ENCODE results near the gene FOSL2. TPM values are rescaled to one million over a fixed set of nuclear protein-coding genes. Genes with fewer than 3 reads are reported as not detected.

FOSL2 gene
- total and polyA plus RNA-seq, 2 donors (not counting 1 experiment from before 2014, with no cell fraction given) = 2.5 to 37.7 TPM

GRCh38 chr2:28407131-28407975 is 14.7 kb downstream of the FOSL2 start:
- intact Hi-C loops (cut with micrococcal nuclease) = no loop called here
- TF ChIP-seq CTCF (IDR thresholded peaks at IDR 0.05) = no peak
- peaks cover 16% of the 10 kb centered on the region for H3K4me1 Mint-ChIP-seq
- Histone ChIP-seq H3K27ac (ENCODE audit: low read length in 2 of 2) (no peak overlapping the region), H3K4me1 (ENCODE audit: control insufficient read depth in 2 of 2, insufficient read depth in 2 of 2, low read length in 2 of 2) (peaks cover 0 to 8% of the 10 kb centered on the region in 2 donors), H3K36me3 (replicated peaks in 1 of 2; ENCODE audit: control extremely low read depth in 1 of 2, control insufficient read depth in 1 of 2, extremely low read depth in 1 of 2, insufficient read depth in 2 of 2, low read length in 1 of 2) (no peaks in the 10 kb centered on the region), H3K4me2 (replicated peaks; ENCODE audit: low read depth, low read length, poor library complexity, severe bottlenecking) (no peak overlapping the region), H3K9ac (ENCODE audit: low read length) (no peak overlapping the region), H3K27me3 (replicated peaks in 1 of 4; ENCODE audit: control extremely low read depth in 1 of 4, control insufficient read depth in 3 of 4, insufficient read depth in 4 of 4, low read length in 3 of 4) (no peaks in the 10 kb centered on the region), H3K9me3 (ENCODE audit: control extremely low read depth in 1 of 3, control insufficient read depth in 2 of 3, insufficient read depth in 1 of 3, low read length in 2 of 3) (no peaks in the 10 kb centered on the region), H2AFZ (ENCODE audit: insufficient read depth, low read depth, low read length, poor library complexity, severe bottlenecking) (no peak overlapping the region), H3K79me2 (ENCODE audit: control insufficient read depth, insufficient read depth, low read length) (no peaks in the 10 kb centered on the region), H3K4me3 (ENCODE audit: control extremely low read depth in 1 of 5, extremely low read depth in 1 of 5, insufficient read depth in 1 of 5, low read depth in 2 of 5, low read length in 4 of 5) (no peak overlapping the region), H4K20me1 (ENCODE audit: control insufficient read depth, insufficient read depth, low read length, poor library complexity, severe bottlenecking) (no peaks in the 10 kb centered on the region)
- H3K4me3 Mint-ChIP-seq = no peak overlapping the region
- CTCF ChIA-PET = no interaction called here
- H3K9me3 Mint-ChIP-seq (ENCODE audit: insufficient read depth) = no peaks in the 10 kb centered on the region
- POLR2A ChIA-PET = no interaction called here
- 97% methylated on average over 6 of the region's 8 CpGs for WGBS (ENCODE audit: insufficient coverage)
- no peaks in the 10 kb centered on the region for H3K27me3 Mint-ChIP-seq
- ATAC-seq (ENCODE audit: low read depth) (no peak), DNase-seq (no peak)
- no peak overlapping the region for H3K27ac Mint-ChIP-seq

GRCh38 chr2:28407976-28408690 is 15.5 kb downstream of the FOSL2 start:
- ChIA-PET CTCF (no interaction called here), POLR2A (no interaction called here)
- Mint-ChIP-seq H3K4me1 (peaks cover 16% of the 10 kb centered on the region), H3K27ac (no peak overlapping the region), H3K9me3 (ENCODE audit: insufficient read depth) (no peaks in the 10 kb centered on the region), H3K27me3 (no peaks in the 10 kb centered on the region), H3K4me3 (no peak overlapping the region)
- no peaks in the 10 kb centered on the region for H3K36me3 ChIP-seq (replicated peaks in 1 of 2; ENCODE audit: control extremely low read depth in 1 of 2, control insufficient read depth in 1 of 2, extremely low read depth in 1 of 2, insufficient read depth in 2 of 2, low read length in 1 of 2)
- no peak overlapping the region for H3K4me3 ChIP-seq (ENCODE audit: control extremely low read depth in 1 of 5, extremely low read depth in 1 of 5, insufficient read depth in 1 of 5, low read depth in 2 of 5, low read length in 4 of 5)
- H3K9ac ChIP-seq (ENCODE audit: low read length) = no peak overlapping the region
- H3K4me2 ChIP-seq (replicated peaks; ENCODE audit: low read depth, low read length, poor library complexity, severe bottlenecking) = no peak overlapping the region
- 96% methylated on average over 4 of the region's 5 CpGs for WGBS (ENCODE audit: insufficient coverage)
- no peak overlapping the region for H2AFZ ChIP-seq (ENCODE audit: insufficient read depth, low read depth, low read length, poor library complexity, severe bottlenecking)
- no peak overlapping the region for H3K27ac ChIP-seq (ENCODE audit: low read length in 2 of 2)
- H3K79me2 ChIP-seq (ENCODE audit: control insufficient read depth, insufficient read depth, low read length) = no peaks in the 10 kb centered on the region
- intact Hi-C loops (cut with micrococcal nuclease) = no loop called here
- no peak for DNase-seq
- no peaks in the 10 kb centered on the region for H3K9me3 ChIP-seq (ENCODE audit: control extremely low read depth in 1 of 3, control insufficient read depth in 2 of 3, insufficient read depth in 1 of 3, low read length in 2 of 3)
- no peak for ATAC-seq (ENCODE audit: low read depth)
- no peaks in the 10 kb centered on the region for H3K27me3 ChIP-seq (replicated peaks in 1 of 4; ENCODE audit: control extremely low read depth in 1 of 4, control insufficient read depth in 3 of 4, insufficient read depth in 4 of 4, low read length in 3 of 4)
- TF ChIP-seq CTCF (IDR thresholded peaks at IDR 0.05) = no peak
- TF ChIP-seq EZH2 (IDR thresholded peaks at IDR 0.05; ENCODE audit: borderline replicate concordance, insufficient read depth, low read depth, low read length, poor library complexity, severe bottlenecking) = no peak
- peaks cover 0 to 8% of the 10 kb centered on the region in 2 donors for H3K4me1 ChIP-seq (ENCODE audit: control insufficient read depth in 2 of 2, insufficient read depth in 2 of 2, low read length in 2 of 2)
- H4K20me1 ChIP-seq (ENCODE audit: control insufficient read depth, insufficient read depth, low read length, poor library complexity, severe bottlenecking) = no peaks in the 10 kb centered on the region
